ENCODE data around the gene LIPF. TPM values are rescaled to one million over a fixed set of nuclear protein-coding genes. Genes with fewer than 3 reads are reported as not detected.

LIPF gene
- polyA plus RNA-seq, 3 donors: not detected

GRCh38 chr10:88687853-88688467 lies 23.7 kb downstream of the LIPF start:
- intact Hi-C loops (cut with micrococcal nuclease): no loop called here
- H3K4me3 Mint-ChIP-seq: no peak overlapping the region
- Histone ChIP-seq H3K4me1 (ENCODE audit: control insufficient read depth in 1 of 2, insufficient read depth in 2 of 2, low read length in 2 of 2) (no peaks in the 10 kb centered on the region), H2AFZ (ENCODE audit: insufficient read depth, low read depth, low read length, poor library complexity, severe bottlenecking) (no peak overlapping the region), H3K4me3 (replicated peaks in 1 of 3; ENCODE audit: low read depth in 2 of 3, low read length in 3 of 3) (no peak overlapping the region), H3K9ac (ENCODE audit: insufficient read depth, low read length, poor library complexity, severe bottlenecking) (no peak overlapping the region), H3K36me3 (replicated peaks in 1 of 2; ENCODE audit: control insufficient read depth in 1 of 2, insufficient read depth in 2 of 2, low read length in 2 of 2) (no peaks in the 10 kb centered on the region), H3K4me2 (replicated peaks; ENCODE audit: extremely low read depth, low read length, poor library complexity, severe bottlenecking) (no peak overlapping the region), H3K79me2 (ENCODE audit: insufficient read depth, low read length) (no peaks in the 10 kb centered on the region), H3K9me3 (replicated peaks in 1 of 2; ENCODE audit: control insufficient read depth in 1 of 2, insufficient read depth in 1 of 2, low read length in 2 of 2) (no peaks in the 10 kb centered on the region), H3K27me3 (ENCODE audit: control insufficient read depth in 2 of 2, insufficient read depth in 2 of 2, low read length in 2 of 2) (no peaks in the 10 kb centered on the region), H4K20me1 (ENCODE audit: insufficient read depth, low read length) (no peaks in the 10 kb centered on the region), H3K27ac (ENCODE audit: low read depth in 1 of 2, low read length in 2 of 2) (no peak overlapping the region)
- TF ChIP-seq CTCF (IDR thresholded peaks at IDR 0.05): peak; percentile 94
- no peak overlapping the region for H3K27ac Mint-ChIP-seq
- H3K36me3 Mint-ChIP-seq: no peaks in the 10 kb centered on the region
- DNase-seq: peak; percentile 3 to 40 (median 24)
- no peaks in the 10 kb centered on the region for H3K9me3 Mint-ChIP-seq
- H3K27me3 Mint-ChIP-seq (ENCODE audit: low read depth in 3 of 3): peaks cover 2 to 9% (median 3%) of the 10 kb centered on the region in 3 donors
- no peaks in the 10 kb centered on the region for H3K4me1 Mint-ChIP-seq

- H3K4me1 ChIP-seq (ENCODE audit: control insufficient read depth in 1 of 2, insufficient read depth in 2 of 2, low read length in 2 of 2): no peaks in the 10 kb centered on the region
- H3K9me3 ChIP-seq (replicated peaks in 1 of 2; ENCODE audit: control insufficient read depth in 1 of 2, insufficient read depth in 1 of 2, low read length in 2 of 2): no peaks in the 10 kb centered on the region
- Mint-ChIP-seq H3K9me3 (no peaks in the 10 kb centered on the region), H3K36me3 (no peaks in the 10 kb centered on the region), H3K27me3 (ENCODE audit: low read depth in 3 of 3) (peaks cover 2 to 9% (median 3%) of the 10 kb centered on the region in 3 donors), H3K4me3 (no peak overlapping the region), H3K27ac (peak overlapping the region in 2 of 7 donors; percentile 30 to 55), H3K4me1 (peaks cover 1% of the 10 kb centered on the region)
- TF ChIP-seq CTCF (IDR thresholded peaks at IDR 0.05): no peak
- no peak overlapping the region for H3K4me3 ChIP-seq (replicated peaks in 1 of 3; ENCODE audit: low read depth in 2 of 3, low read length in 3 of 3)
- H3K79me2 ChIP-seq (ENCODE audit: insufficient read depth, low read length): no peaks in the 10 kb centered on the region
- no peak overlapping the region for H3K4me2 ChIP-seq (replicated peaks; ENCODE audit: extremely low read depth, low read length, poor library complexity, severe bottlenecking)
- H3K27ac ChIP-seq (ENCODE audit: low read depth in 1 of 2, low read length in 2 of 2): no peak overlapping the region
- H3K36me3 ChIP-seq (replicated peaks in 1 of 2; ENCODE audit: control insufficient read depth in 1 of 2, insufficient read depth in 2 of 2, low read length in 2 of 2): no peaks in the 10 kb centered on the region
- no peaks in the 10 kb centered on the region for H3K27me3 ChIP-seq (ENCODE audit: control insufficient read depth in 2 of 2, insufficient read depth in 2 of 2, low read length in 2 of 2)
- whole genome bisulfite sequencing (ENCODE audit: insufficient coverage): 90% methylated on average over 4 of the region's 6 CpGs
- DNase-seq: no peak
- no peak overlapping the region for H2AFZ ChIP-seq (ENCODE audit: insufficient read depth, low read depth, low read length, poor library complexity, severe bottlenecking)
- intact Hi-C loops (cut with micrococcal nuclease): no loop called here
- no peaks in the 10 kb centered on the region for H4K20me1 ChIP-seq (ENCODE audit: insufficient read depth, low read length)
- no peak overlapping the region for H3K9ac ChIP-seq (ENCODE audit: insufficient read depth, low read length, poor library complexity, severe bottlenecking)
Observed at GRCh38 chr10:88689366-88689765, 25.1 kb downstream of the LIPF start.

Data from CD14-positive monocyte (primary cell).